Skin of body (tissue), 2 donors: Measurements from ENCODE around the gene RAB22A. TPM values are rescaled to one million over a fixed set of nuclear protein-coding genes. Genes with fewer than 3 reads are reported as not detected.

Source experiments
- DNase-seq: peaks from one replicate; lab custom pipeline; 2025; lab: John Stamatoyannopoulos, UW
- total RNA-seq: library from RNA; depleted of rRNA; stranded (reverse); fragments of >200 nt; gene quantifications from one replicate; pipeline ENCODE4 v1.2.3, GENCODE V29; 2014

RAB22A gene
- total RNA-seq, result 16.7 TPM

DNA sequence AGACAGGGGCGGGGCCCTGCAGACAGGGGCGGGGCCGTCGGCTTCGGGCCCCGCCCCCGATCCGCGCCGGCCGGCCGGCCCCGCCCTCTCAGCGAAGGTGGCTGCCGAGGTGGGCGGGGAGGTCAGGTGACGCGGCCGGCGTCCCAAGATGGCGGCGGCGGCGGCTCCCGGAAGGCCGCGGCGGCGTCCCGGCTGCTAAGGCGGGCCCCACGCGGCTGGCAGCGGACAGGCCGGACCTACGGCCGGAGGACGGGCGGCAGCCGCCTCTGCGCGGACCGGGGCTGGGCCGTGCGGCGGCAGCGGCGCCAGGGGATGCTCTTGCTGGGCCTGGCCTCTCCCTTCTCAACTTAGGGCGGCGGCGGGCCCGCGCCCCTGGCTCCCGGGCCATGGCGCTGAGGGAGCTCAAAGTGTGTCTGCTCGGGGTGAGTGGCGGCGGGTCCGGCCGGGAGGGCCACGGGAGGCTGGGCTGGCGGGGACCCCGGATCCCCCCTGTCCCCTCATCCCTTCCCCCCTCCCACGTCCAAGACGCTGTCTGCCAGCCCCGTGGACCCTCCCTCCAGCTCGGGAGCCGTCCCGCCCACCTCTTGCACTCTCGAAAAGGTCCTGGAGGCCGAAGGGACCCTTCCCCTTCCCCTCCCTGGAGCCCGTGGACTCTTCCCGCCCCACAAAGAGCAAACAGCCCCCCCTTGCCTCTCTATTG lies at the start of gene RAB22A:
RAB22A (plus strand) TSS at position 125 of the 700 bp plus-strand sequence; CDS start at position 387, 262 bp downstream.
- peak; percentile 67 for DNase-seq

DNA sequence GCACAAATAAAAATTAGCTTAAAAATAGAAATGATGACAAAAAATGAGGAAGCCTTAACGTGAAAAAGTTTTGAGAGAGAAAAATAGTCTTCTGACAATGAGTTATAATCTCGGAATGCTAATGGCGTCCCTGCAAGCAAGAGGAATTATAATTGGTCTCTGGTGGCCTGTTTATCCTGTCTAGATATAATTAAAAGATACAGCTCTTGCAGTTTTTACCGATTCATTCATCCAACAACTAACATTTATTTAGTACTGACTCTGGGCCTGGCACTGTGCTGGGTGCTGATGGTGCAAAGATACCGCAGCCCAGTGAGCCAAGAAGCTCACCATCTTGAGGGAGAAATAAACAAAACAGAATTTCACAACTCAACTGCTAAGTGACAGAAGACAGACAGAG lies 49.5 kb upstream of the RAB22A start:
- DNase-seq, result no peak

DNA sequence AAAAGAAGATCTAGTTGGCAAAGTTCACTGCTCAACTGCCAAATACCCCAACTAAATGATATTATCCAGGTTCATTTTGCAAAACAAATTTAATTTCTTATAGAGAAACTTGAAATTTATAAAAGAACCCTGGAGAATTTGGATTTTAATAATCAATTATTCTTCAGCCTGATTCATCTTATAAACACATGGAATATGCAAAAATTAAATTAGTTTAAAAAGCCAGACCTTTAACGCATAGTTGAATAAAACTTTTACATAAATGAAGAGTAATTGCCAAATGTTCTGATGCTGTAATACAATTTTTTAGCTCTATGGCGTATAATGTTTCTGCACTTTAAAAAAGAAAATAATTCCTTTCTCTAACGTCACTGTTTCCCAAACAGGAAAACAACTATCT lies 47.9 kb upstream of the RAB22A start:
- DNase-seq, result no peak

- no peak for DNase-seq
Observed at GRCh38 chr20:58264271-58264670, 45.2 kb upstream of the RAB22A start.

GRCh38 chr20:58267389-58268215 lies 41.9 kb upstream of the RAB22A start:
- DNase-seq, result no peak

- DNase-seq, result no peak
Observed at GRCh38 chr20:58268421-58268821, 41.1 kb upstream of the RAB22A start.

DNA sequence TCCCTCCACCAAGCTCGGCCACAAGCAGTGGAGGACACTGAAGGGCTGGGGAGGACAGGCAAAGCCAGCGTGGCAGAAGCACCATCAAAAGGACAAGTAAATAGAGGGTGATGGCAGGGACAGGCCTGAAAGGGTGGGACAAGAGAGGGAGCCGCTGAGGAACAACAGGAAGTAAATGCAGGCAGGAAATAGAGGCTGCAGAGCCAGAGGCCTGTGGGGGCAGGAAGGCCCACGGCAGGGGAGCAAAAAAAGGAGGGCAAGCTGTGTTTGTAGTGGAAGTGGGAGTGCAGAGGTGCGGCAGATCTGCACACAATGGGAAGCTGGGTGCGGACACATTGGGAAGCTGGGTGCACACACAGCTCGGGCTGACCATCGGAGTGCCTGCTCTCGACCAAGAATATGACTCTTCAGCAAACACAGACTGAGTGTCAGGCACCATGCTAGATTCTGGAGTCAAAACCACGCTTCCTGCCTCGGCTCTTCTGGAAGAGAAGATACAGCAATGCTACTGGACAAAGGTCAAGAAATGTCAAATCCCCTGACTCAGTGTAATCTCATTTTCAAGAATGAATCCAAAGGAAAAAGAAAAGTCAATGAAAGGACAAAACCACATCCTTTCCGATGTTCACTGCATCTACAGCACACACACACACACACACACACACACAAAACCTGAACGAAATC lies 40.4 kb upstream of the RAB22A start:
- DNase-seq, result no peak

- DNase-seq, result no peak
Observed at GRCh38 chr20:58271606-58272351, 37.7 kb upstream of the RAB22A start.

DNA sequence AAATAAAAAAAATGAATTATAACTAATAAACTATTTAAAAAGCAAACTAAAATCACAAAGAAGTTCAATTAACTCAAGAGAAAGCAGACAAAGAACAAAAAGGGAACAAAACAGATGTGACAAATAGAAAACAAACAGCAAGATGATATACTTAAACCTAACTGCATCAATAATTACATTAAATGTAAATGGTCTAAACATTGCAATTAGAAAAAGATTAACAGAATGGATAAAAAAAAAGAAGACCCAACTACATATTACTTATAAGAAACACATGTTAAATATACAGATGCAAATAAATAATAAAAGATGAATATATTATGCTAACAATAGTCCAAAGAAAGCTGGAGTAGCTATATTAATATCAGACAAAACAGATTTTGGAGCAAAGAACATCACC lies 35.1 kb upstream of the RAB22A start:
- no peak for DNase-seq

- no peak for DNase-seq
Observed at GRCh38 chr20:58277107-58277506, 32.4 kb upstream of the RAB22A start.

DNA sequence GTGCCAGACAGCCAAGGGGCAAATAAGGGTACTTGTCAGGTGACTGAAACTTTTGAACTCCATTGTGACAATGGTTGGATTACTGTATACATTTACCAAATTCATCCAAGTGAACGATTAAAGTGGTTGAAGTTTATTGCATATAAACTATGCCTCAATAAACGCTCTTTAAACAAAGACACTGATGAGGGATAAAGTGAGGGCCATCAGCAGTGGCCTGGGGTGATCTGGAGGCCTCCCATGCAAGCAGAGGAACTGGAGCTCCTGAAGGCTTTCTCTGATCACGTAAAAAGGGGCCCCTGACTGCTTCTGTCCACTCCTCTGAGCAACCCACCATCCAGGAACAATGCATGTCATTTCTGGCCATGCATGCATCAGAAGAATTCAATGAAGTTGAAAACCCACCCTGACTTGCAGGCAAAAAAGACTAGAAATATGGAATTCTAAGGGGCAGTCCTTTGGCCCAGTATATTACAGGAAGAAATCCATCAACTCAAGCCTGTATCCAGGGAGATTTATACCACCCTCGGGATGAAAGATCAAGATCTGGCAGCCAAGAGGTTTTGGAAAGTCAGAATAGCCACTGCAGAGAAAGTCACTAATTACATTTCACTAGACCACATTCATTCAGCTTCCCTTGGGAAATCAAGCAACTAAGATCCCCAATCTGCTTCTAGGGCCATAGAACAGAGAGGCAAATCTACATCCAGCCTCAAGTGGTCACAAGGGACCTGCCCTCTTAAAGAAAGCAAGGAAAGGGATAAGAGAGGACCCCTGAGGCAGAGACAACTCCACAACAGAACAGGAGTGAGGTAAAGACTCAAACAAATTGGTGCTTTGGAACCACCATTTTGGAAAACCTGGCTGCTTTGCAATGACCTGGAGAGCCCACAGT lies 31.7 kb upstream of the RAB22A start:
- no peak for DNase-seq

- no peak for DNase-seq
Observed at GRCh38 chr20:58286729-58287128, 22.8 kb upstream of the RAB22A start.

DNA sequence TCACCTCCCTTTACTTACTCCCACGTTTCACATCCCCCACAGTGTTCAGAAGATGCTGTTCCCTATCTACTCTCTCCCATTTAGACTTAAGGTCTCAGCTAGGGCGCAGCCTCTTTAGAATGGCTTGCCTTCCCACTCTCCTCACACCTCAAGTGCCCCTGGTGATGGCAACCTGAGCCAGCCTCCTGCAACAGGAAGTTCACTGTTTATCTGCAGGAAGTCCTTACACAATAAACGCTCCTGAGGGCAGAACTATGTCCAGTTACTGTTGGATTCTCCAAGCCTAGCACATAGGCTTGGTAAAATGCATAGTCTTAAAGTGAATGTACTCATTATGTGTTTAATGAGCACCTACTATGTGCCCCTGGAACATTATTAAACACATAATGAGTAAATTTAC lies 21.9 kb upstream of the RAB22A start:
- no peak for DNase-seq

GRCh38 chr20:58289143-58289542 lies 20.4 kb upstream of the RAB22A start:
- no peak for DNase-seq

- DNase-seq, result no peak
Observed at GRCh38 chr20:58293453-58293852, 16.1 kb upstream of the RAB22A start.

- DNase-seq, result no peak
Observed at GRCh38 chr20:58294497-58295455, 14.7 kb upstream of the RAB22A start.

GRCh38 chr20:58296051-58296837 lies 13.3 kb upstream of the RAB22A start:
- DNase-seq, result no peak

DNA sequence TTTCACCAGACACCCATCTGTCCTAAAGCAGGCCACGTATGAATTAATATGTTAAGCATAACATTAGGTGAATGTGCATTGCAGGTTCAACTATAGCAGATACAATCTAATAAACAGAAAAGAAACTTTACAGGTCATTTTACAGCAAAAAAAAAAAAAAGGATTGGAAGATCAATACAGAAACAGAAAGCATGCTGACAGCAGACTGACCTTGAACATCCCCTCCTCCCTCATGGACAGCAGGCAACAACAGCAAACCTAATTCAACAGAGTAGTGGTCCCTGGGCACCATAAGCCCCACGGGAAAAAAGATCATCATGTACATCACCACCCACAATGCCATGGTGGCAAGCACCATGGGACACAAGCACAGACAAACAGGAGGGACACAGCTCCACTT lies 12.1 kb upstream of the RAB22A start:
- no peak for DNase-seq

DNA sequence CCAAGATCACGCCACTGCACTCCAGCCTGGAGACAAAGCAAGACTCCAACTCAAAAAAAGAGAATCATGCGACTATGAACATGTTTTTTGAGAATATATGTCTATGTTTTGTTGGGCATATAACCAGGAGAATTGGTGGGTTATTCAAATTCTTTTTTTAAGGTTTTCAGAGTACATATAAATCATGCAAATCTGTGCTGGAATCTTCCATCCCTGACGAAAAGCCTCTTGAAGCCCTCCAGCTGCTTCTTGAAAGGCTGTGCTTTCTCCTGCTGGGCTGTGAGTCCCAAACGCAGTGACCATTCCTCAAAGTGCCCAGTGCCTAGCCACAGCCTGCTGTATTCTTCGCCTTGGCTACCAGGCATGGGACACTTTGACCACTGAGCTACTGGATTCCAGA lies 9.2 kb upstream of the RAB22A start:
- no peak for DNase-seq
